Measurements from ENCODE around the gene ITSN2. TPM values are rescaled to one million over a fixed set of nuclear protein-coding genes. Genes with fewer than 3 reads are reported as not detected.

ITSN2 gene
- total RNA-seq, 2 donors from 2014 or later: 32.9 to 61.0 TPM

GRCh38 chr2:24247592-24247991 lies 112.7 kb downstream of the ITSN2 start:
- no peak for TF ChIP-seq CTCF (IDR thresholded peaks at IDR 0.05)
- TF ChIP-seq POLR2A (IDR thresholded peaks at IDR 0.05): no peak
- 52 to 53% methylated on average over 3 of the region's 3 CpGs for WGBS, 2 donors
- H3K36me3 ChIP-seq (replicated peaks in 1 of 2; ENCODE audit: insufficient read depth in 1 of 2, low read depth in 2 of 2): peaks cover 0 to 21% of the 10 kb centered on the region in 2 donors
- H3K4me1 ChIP-seq: peaks cover 5% of the 10 kb centered on the region
- no peak overlapping the region for H3K27ac ChIP-seq
- ATAC-seq (no peak), DNase-seq (no peak)
- intact Hi-C loops (cut with DNase I): no loop called here
- H3K4me3 ChIP-seq: no peak overlapping the region
- no peaks in the 10 kb centered on the region for H3K27me3 ChIP-seq
- no peaks in the 10 kb centered on the region for H3K9me3 ChIP-seq

DNA sequence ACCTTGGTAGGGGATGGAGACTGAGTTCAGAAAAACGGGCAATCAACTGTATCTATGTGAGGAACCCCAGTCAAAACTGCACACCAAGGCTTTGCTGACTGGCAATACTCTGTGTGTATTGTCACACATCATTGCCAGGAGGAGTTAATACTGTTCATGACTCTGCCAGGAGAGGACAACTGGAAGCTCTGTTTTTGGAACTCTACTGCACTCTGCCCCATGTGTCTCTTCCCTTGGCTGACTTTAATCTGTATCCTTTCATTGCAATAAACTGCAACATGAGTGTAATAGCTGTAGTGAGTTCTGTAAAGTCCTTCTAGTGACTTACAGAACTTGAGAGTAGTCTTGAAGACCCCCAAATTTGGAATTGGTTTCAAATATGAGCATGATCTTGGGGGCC lies 113.2 kb downstream of the ITSN2 start:
- 88 to 100% methylated on average over 1 of the region's 1 CpG for WGBS, 2 donors
- ATAC-seq: no peak
- DNase-seq: no peak
- no peak overlapping the region for H3K27ac ChIP-seq
- no peaks in the 10 kb centered on the region for H3K9me3 ChIP-seq
- intact Hi-C loops (cut with DNase I): no loop called here
- no peaks in the 10 kb centered on the region for H3K27me3 ChIP-seq
- peaks cover 0 to 17% of the 10 kb centered on the region in 2 donors for H3K36me3 ChIP-seq (replicated peaks in 1 of 2; ENCODE audit: insufficient read depth in 1 of 2, low read depth in 2 of 2)
- TF ChIP-seq CTCF (IDR thresholded peaks at IDR 0.05) (no peak), POLR2A (IDR thresholded peaks at IDR 0.05) (no peak)
- H3K4me1 ChIP-seq: peaks cover 5% of the 10 kb centered on the region
- H3K4me3 ChIP-seq: no peak overlapping the region

GRCh38 chr2:24245986-24246776 lies 114.2 kb downstream of the ITSN2 start:
- 88 to 90% methylated on average over 4 of the region's 4 CpGs for WGBS, 2 donors
- no peak overlapping the region for H3K27ac ChIP-seq
- H3K4me3 ChIP-seq: no peak overlapping the region
- TF ChIP-seq POLR2A (IDR thresholded peaks at IDR 0.05) (no peak), CTCF (IDR thresholded peaks at IDR 0.05) (no peak)
- no peaks in the 10 kb centered on the region for H3K9me3 ChIP-seq
- H3K4me1 ChIP-seq: peaks cover 5% of the 10 kb centered on the region
- no peaks in the 10 kb centered on the region for H3K27me3 ChIP-seq
- ATAC-seq (no peak), DNase-seq (no peak)
- H3K36me3 ChIP-seq (replicated peaks in 1 of 2; ENCODE audit: insufficient read depth in 1 of 2, low read depth in 2 of 2): peaks cover 0 to 17% of the 10 kb centered on the region in 2 donors
- intact Hi-C loops (cut with DNase I): no loop called here

- no peak for ATAC-seq
- H3K9me3 ChIP-seq: no peaks in the 10 kb centered on the region
- no peaks in the 10 kb centered on the region for H3K27me3 ChIP-seq
- intact Hi-C loops (cut with DNase I): no loop called here
- H3K4me3 ChIP-seq: no peak overlapping the region
- DNase-seq: no peak
- H3K36me3 ChIP-seq (replicated peaks in 1 of 2; ENCODE audit: insufficient read depth in 1 of 2, low read depth in 2 of 2): peaks cover 0 to 8% of the 10 kb centered on the region in 2 donors
- H3K27ac ChIP-seq: no peak overlapping the region
- H3K4me1 ChIP-seq: no peaks in the 10 kb centered on the region
- TF ChIP-seq POLR2A (IDR thresholded peaks at IDR 0.05) (no peak), CTCF (IDR thresholded peaks at IDR 0.05) (no peak)
Observed at GRCh38 chr2:24241528-24241927, 118.8 kb downstream of the ITSN2 start.

GRCh38 chr2:24239553-24239952 lies 120.8 kb downstream of the ITSN2 start:
- Histone ChIP-seq H3K27me3 (no peaks in the 10 kb centered on the region), H3K4me3 (no peak overlapping the region), H3K9me3 (no peaks in the 10 kb centered on the region), H3K4me1 (no peaks in the 10 kb centered on the region), H3K27ac (no peak overlapping the region), H3K36me3 (replicated peaks in 1 of 2; ENCODE audit: insufficient read depth in 1 of 2, low read depth in 2 of 2) (peaks cover 0 to 3% of the 10 kb centered on the region in 2 donors)
- 98 to 100% methylated on average over 1 of the region's 1 CpG for WGBS, 2 donors
- DNase-seq (no peak), ATAC-seq (no peak)
- intact Hi-C loops (cut with DNase I): loop anchor here (10.0 kb wide), 1 partner anchor 145 kb away; no protein-coding TSS in a partner anchor
- TF ChIP-seq POLR2A (IDR thresholded peaks at IDR 0.05) (no peak), CTCF (IDR thresholded peaks at IDR 0.05) (no peak)

Data from body of pancreas (tissue), 4 donors.